GM19043 (cell line): ENCODE measurements around the gene TESK2.
"Not testable (repeated sequence)": the region's sequence is repeated elsewhere in the genome, so short reads cannot be mapped to it uniquely, and the experiment has no call there.

Experiments
- ATAC-seq: cut with Tn5 transposase; IDR thresholded peaks from one replicate; pipeline ENCODE4 v1.9.1; 2021; ENCODE audit warnings: low read depth; ENCODE audit not compliant: unreplicated experiment

The TESK2 gene

DNA sequence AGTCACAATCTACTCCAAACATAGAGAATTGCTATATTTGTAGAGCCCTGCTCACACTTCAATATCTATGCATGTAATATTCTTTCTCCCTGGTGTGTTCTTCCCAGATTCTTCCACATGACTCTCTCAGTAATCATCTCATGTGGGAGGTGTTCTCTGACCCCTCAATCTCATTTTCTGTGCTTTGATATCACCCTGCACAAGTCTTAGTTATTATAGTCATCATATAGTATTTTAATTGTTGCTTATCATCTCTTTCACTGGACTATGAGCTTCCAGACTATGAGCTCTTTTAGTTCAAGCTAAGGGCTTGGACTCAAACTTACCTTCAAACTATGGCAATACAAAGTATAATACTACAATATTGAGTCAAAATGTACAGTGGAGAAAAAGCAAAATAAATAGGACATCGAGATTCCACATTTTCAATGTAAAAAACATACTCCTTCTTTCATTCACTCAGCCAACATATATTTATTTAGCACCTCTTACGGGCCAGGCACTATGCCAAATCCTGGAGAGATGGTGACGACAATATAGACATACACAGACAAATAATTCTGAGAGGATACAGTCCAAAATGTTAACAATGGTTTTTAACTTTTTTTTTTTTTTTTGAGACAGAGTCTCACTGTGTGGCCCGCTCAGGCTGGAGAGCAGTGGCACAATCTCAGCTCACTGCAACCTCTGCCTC lies 12.7 kb downstream of the TESK2 start:
- no peak for ATAC-seq

GRCh38 chr1:45477646-45478045 lies 13.3 kb downstream of the TESK2 start:
- no peak for ATAC-seq

DNA sequence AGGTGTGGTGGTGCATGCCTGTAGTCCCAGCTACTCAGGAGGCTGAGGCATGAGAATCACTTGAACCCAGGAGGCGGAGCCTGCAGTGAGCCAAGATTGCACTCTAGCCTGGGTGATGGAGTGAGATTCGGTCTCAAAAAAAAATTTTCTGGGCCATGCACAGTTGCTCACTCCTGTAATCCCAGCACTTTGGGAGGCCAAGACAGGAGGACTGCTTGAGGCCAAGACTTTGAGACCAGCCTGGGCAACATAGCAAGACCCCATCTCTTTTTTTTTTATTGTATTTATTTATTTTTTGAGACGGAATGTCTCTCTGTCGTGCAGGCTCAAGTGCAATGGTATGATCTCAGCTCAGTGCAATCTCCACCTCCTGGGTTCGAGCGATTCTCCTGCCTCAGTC lies 16.8 kb downstream of the TESK2 start:
- not testable (repeated sequence) for ATAC-seq

GRCh38 chr1:45473302-45473701 lies 17.7 kb downstream of the TESK2 start:
- ATAC-seq: no peak

DNA sequence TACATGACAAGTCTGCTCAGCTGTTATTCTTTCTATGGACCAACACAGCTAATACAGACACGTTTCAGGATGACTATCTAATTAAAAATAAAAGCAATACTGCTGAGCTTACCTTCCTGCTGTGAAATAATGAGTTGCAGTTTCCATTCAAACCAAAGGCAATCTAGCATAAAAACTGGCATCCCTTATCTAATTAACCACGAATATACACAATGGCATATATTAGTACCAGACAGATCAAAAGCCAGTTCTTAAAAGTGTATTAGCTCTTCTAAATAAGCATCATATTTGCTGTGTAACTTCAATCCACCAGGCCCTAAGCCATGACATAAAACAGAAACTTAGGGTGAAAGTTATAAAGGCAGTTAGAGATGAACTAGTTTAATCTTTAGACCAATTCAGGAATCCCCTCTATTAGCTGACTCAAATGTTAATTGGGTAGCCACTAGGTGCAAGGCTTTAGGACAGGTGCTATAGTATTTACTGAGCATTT lies 20.6 kb downstream of the TESK2 start:
- no peak for ATAC-seq

DNA sequence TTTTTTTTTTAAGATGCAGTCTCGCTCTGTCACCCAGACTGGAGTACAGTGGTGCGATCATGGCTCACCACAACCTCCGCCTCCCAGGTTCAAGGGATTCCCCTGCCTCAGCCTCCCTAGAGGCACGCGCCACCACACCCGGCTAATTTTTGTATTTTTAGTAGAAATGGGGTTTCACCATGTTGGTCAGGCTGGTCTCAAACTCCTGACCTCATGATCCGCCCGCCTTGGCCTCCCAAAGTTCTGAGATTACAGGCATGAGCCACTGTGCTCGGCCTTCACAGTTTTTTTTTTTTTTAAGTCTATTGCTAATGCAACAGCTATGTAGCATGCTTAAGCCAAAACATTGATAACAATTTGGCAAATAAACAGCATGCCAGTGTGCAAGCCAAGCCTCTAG lies 23.6 kb downstream of the TESK2 start:
- ATAC-seq: peak; percentile 66

DNA sequence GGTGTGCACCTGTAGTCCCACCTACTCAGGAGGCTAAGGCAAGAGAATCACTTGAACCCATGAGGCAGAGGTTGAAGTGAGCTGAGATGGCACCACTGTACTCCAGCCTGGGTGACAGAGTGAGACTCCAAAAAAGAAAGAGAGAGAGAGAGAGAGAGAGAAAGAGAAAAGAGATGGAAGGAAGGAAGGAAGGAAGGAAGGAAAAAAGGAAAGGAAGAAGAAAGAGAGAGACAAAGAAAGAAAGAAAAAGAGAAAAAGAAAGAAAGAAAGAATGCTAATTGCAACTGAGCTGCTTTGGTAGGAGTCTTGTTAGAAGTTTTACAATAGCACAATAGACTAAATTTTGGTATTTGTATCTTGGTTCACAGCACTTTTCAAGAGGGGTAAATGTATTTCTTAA lies 25.7 kb downstream of the TESK2 start:
- no peak for ATAC-seq

DNA sequence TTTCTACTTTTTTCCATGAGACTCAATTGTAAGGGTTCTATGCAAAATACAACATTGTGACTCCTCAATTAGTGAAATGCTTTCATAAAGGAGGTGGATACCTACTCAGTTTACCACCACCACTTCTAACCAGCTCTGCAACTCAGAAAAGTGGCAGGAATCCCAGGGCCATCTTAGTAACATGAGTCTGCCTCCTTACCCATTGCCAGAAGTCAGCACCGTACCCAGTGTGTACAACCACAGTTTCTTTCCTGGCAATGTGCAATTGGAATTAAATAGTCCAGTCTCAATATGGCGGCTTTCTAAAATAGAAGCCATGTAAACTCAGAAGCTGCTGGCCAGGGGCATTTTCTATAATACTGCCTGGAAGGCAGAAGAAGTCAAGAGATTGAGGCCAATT lies 32.1 kb downstream of the TESK2 start:
- no peak for ATAC-seq

DNA sequence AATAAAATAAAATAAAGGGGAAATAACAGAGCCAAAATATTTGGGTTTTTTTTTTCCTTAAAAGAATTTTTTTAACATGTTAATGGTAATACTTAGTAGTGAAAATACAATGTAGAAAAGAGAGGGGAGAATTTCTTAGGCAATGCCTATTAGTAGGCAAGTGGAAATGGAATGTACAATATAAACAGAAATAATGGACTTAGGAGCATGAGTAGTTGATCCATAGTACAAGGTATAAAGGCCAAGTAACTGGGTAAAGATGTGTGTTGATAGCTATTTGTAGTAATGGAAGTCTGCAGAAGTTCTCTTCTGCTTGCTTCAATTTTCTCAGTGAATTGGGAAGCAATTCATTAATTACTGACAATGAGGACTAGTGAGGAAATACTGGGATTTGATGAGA lies 34.4 kb downstream of the TESK2 start:
- ATAC-seq: no peak

GRCh38 chr1:45455162-45455561 lies 35.8 kb downstream of the TESK2 start:
- ATAC-seq: no peak

- no peak for ATAC-seq
Observed at GRCh38 chr1:45454464-45454863, 36.5 kb downstream of the TESK2 start.

- no peak for ATAC-seq
Observed at GRCh38 chr1:45452503-45452902, 38.5 kb downstream of the TESK2 start.

DNA sequence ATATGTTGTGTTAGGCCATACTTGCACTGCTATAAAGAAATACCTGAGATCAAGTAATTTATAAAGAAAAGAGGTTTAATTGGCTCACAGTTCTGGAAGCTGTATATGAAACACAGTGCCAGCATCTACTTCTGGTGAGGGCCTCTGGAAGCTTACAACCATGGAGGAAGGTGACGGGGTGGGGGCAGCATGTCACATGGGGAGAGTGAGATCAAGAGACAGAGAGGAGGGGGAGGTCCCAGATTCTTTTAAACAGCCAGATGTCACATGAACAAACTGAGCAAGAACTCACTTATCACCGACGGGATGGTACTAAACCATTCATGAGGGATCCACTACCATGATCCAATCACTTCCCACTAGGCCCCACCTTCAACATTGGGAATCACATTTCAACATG lies 42.6 kb downstream of the TESK2 start:
- no peak for ATAC-seq

- ATAC-seq: no peak
Observed at GRCh38 chr1:45446950-45447672, 43.9 kb downstream of the TESK2 start.

GRCh38 chr1:45446530-45446929 lies 44.4 kb downstream of the TESK2 start:
- no peak for ATAC-seq

GRCh38 chr1:45444609-45445131 lies 46.3 kb downstream of the TESK2 start:
- no peak for ATAC-seq

- no peak for ATAC-seq
Observed at GRCh38 chr1:45443580-45444446, 47.1 kb downstream of the TESK2 start.

DNA sequence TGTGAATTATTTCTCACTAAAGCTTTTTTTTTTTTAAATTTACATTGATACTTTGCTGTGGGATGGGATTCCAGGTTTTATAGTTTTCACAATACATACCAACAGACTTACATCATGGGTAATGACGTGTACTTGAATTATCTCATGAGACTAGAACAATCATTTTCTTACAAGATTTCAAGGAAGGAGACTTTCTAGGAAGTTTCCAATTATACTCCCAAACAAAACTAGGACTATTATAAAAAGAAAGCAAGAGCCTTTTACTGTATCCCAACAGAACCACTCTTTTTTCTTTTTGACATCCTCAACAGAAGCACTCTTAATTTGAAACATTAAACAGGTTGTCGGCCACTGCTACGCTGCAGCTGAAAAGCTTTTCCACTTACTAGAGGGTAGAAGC lies 48.7 kb downstream of the TESK2 start:
- ATAC-seq: no peak

GRCh38 chr1:45437323-45437722 lies 53.6 kb downstream of the TESK2 start:
- ATAC-seq: no peak

DNA sequence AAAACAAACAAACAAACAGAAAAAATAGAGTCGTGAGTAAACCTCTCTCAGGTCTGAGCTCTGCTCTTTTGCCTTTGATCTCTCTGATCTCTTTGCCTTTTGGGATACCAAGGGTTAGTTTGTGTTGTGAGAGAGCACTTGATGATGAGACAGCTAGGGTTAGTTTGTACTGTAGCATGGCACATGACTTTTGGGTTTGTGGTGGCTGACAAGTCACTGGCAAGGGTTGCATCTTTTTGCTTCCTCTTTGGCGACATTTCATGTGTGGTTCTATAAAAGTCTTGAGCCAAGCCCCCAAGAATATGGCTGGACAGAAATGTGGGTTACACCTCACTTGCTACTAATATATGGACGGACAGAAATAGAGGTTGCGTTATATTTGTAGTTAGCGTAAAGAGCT lies 60.5 kb downstream of the TESK2 start:
- ATAC-seq: no peak

DNA sequence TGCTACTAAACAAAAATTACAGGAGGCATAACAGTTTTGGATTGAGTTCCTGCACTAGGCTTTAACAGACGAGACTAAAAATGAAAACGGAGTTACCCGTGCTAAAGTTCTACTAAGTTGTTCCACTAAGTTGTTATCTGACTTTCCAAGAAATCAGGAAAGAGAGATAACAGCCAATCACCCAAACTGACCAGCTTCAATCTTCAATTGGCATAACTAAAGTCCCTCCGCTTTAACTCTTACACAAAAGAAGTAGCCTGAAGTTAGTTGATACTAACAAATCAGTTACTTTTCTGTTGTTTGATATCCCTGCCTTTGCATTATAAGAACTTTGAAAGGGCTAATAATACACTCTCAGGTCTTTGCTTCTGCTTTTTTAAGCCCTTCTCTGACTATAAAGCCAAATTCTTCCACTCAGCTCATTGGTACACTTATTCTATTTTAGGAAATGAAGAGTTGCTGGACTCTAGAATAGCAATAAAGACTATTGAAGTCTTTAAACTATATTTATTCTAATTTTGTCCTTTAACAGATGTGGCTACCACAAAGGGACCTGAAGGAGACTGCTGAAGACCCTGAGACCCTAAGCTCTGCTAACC lies 61.3 kb downstream of the TESK2 start:
- no peak for ATAC-seq
